ENCODE results near the gene MIOX. TPM values are rescaled to one million over a fixed set of nuclear protein-coding genes. Genes with fewer than 3 reads are reported as not detected.
"Not testable (repeated sequence)": the region's sequence is repeated elsewhere in the genome, so short reads cannot be mapped to it uniquely, and the experiment has no call there.

Gene MIOX
- total RNA-seq, 2 donors from 2014 or later, result 3.4 to 5.2 TPM

DNA sequence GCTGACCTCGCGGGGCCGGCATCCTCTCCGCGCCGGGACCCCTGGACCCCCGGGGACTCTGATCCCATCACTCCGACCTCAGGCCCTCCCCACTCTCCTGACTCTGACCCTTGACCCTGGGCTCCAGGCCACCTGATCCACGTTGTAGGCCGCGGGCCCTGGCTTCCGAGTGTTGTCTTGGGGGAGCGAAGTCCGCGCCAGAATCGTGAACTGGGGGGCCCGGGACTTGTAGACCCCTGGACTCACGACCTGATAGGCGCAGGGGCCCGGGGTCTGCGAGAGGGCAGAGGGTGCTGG, 43.9 kb downstream of the MIOX start:
- Mint-ChIP-seq H3K36me3 (ENCODE audit: insufficient read depth in 2 of 2) (peaks cover 9 to 20% of the 10 kb centered on the region in 2 donors), H3K27me3 (ENCODE audit: low read depth) (no peaks in the 10 kb centered on the region), H3K4me3 (peak overlapping the region; percentile 96 to 98), H3K27ac (peak overlapping the region; percentile 96), H3K9me3 (no peaks in the 10 kb centered on the region), H3K4me1 (ENCODE audit: low read depth) (peaks cover 47% of the 10 kb centered on the region)
- no peak for DNase-seq
- ATAC-seq (replicated peaks in 1 of 2), result peak; percentile 0 to 1

DNA sequence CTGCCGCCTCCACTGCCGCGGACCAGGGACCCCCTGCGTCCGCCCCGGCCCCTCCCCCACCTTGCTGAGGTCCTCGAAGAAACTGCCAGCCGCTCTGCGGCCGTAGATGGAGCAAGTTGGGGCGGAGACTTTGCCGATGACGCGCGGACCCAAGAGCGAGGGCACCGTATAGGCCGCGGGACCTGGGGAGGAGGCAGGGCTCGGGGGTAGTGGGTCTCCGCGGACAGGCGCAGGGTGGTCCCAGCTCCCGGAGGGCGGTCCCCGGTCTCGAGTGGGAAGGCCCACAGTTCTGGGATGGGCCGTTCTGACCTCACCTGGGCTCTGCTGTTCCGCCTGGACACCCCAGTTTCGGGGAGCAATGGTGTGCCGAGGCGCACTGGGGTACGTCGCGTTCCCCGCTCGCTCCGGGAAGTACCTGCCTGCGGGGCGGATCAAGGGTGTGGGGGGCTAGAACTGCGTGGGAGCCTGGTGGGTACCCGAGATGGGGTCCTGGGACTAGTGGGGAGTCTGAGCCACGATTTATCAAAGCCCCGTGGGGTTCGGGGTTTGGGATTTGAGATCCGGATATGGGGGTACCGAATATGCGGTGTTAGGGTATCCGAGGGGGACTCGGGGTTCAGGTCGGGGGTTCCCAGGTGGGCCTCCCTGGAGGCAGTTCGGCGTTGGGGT, 44.4 kb downstream of the MIOX start:
- DNase-seq, result peak; percentile 89 to 91
- Mint-ChIP-seq H3K9me3 (no peaks in the 10 kb centered on the region), H3K27ac (peak overlapping the region; percentile 95), H3K27me3 (ENCODE audit: low read depth) (no peaks in the 10 kb centered on the region), H3K36me3 (ENCODE audit: insufficient read depth in 2 of 2) (peaks cover 9 to 20% of the 10 kb centered on the region in 2 donors), H3K4me1 (ENCODE audit: low read depth) (peaks cover 48% of the 10 kb centered on the region), H3K4me3 (peak overlapping the region; percentile 96 to 98)
- peak; percentile 51 for ATAC-seq (replicated peaks in 1 of 2)

GRCh38 chr22:50531546-50531961, 44.9 kb downstream of the MIOX start:
- H3K27me3 Mint-ChIP-seq (ENCODE audit: low read depth), result no peaks in the 10 kb centered on the region
- H3K4me3 Mint-ChIP-seq, result peak overlapping the region; percentile 96 to 98
- peak overlapping the region; percentile 95 for H3K27ac Mint-ChIP-seq
- peaks cover 9 to 20% of the 10 kb centered on the region in 2 donors for H3K36me3 Mint-ChIP-seq (ENCODE audit: insufficient read depth in 2 of 2)
- H3K9me3 Mint-ChIP-seq, result no peaks in the 10 kb centered on the region
- peaks cover 53% of the 10 kb centered on the region for H3K4me1 Mint-ChIP-seq (ENCODE audit: low read depth)
- peak; percentile 81 to 89 for DNase-seq
- peak; percentile 52 to 53 for ATAC-seq (replicated peaks in 1 of 2)

GRCh38 chr22:50531962-50532674, 45.5 kb downstream of the MIOX start:
- DNase-seq, result no peak
- Mint-ChIP-seq H3K4me1 (ENCODE audit: low read depth) (peaks cover 53% of the 10 kb centered on the region), H3K9me3 (no peaks in the 10 kb centered on the region)

GRCh38 chr22:50532824-50533796, 46.5 kb downstream of the MIOX start:
- no peaks in the 10 kb centered on the region for H3K27me3 Mint-ChIP-seq (ENCODE audit: low read depth)
- peak overlapping the region; percentile 96 to 98 for H3K4me3 Mint-ChIP-seq
- peaks cover 53% of the 10 kb centered on the region for H3K4me1 Mint-ChIP-seq (ENCODE audit: low read depth)

More at GRCh38 chr22:50531962-50532674, 45.5 kb downstream of the MIOX start:
- H3K4me3 Mint-ChIP-seq, result peak overlapping the region; percentile 96 to 98
- peaks cover 9 to 20% of the 10 kb centered on the region in 2 donors for H3K36me3 Mint-ChIP-seq (ENCODE audit: insufficient read depth in 2 of 2)
- no peaks in the 10 kb centered on the region for H3K27me3 Mint-ChIP-seq (ENCODE audit: low read depth)
- no peak for ATAC-seq (replicated peaks in 1 of 2)
- H3K27ac Mint-ChIP-seq, result peak overlapping the region; percentile 93

GRCh38 chr22:50533856-50534711, 47.4 kb downstream of the MIOX start:
- not testable (repeated sequence) for DNase-seq; H3K27me3 Mint-ChIP-seq (ENCODE audit: low read depth); H3K9me3 Mint-ChIP-seq; ATAC-seq (replicated peaks in 1 of 2)
- peak overlapping the region; percentile 96 to 98 for H3K4me3 Mint-ChIP-seq
- H3K27ac Mint-ChIP-seq, result peak overlapping the region; percentile 93
- H3K4me1 Mint-ChIP-seq (ENCODE audit: low read depth), result peaks cover 55% of the 10 kb centered on the region
- peaks cover 5 to 15% of the 10 kb centered on the region in 2 donors for H3K36me3 Mint-ChIP-seq (ENCODE audit: insufficient read depth in 2 of 2)

More at GRCh38 chr22:50532824-50533796, 46.5 kb downstream of the MIOX start:
- peaks cover 6 to 15% of the 10 kb centered on the region in 2 donors for H3K36me3 Mint-ChIP-seq (ENCODE audit: insufficient read depth in 2 of 2)
- H3K9me3 Mint-ChIP-seq, result no peaks in the 10 kb centered on the region
- ATAC-seq (replicated peaks in 1 of 2), result no peak
- H3K27ac Mint-ChIP-seq, result peak overlapping the region; percentile 93
- no peak for DNase-seq

DNA sequence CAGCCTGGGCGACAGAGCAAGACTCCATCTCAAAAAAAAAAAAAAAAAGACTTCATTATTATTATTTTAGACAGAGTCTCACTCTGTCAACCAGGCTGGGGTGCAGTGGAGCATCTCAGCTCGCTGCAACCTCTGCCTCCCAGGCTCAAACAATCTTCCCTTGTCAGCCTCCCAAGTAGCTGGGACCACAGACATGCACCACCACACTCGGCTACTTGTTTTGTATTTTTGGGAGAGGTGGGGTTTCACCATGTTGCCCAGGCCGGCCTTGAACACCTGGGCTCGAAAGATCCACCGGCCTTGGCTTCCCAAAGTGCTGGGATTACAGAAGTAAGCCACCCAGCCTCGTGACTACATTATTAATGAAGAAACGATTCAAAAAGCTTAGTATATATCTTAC, 48.5 kb downstream of the MIOX start:
- no peak overlapping the region for H3K27ac Mint-ChIP-seq
- ATAC-seq (replicated peaks in 1 of 2), result no peak
- H3K4me3 Mint-ChIP-seq, result no peak overlapping the region
- DNase-seq, result no peak
- H3K9me3 Mint-ChIP-seq, result no peaks in the 10 kb centered on the region
- H3K36me3 Mint-ChIP-seq (ENCODE audit: insufficient read depth in 2 of 2), result peaks cover 5 to 15% of the 10 kb centered on the region in 2 donors
- no peaks in the 10 kb centered on the region for H3K27me3 Mint-ChIP-seq (ENCODE audit: low read depth)
- H3K4me1 Mint-ChIP-seq (ENCODE audit: low read depth), result peaks cover 65% of the 10 kb centered on the region

GRCh38 chr22:50536226-50536625, 49.6 kb downstream of the MIOX start:
- H3K27me3 Mint-ChIP-seq (ENCODE audit: low read depth), result no peaks in the 10 kb centered on the region
- H3K27ac Mint-ChIP-seq, result peak overlapping the region; percentile 57
- peaks cover 76% of the 10 kb centered on the region for H3K4me1 Mint-ChIP-seq (ENCODE audit: low read depth)
- H3K36me3 Mint-ChIP-seq (ENCODE audit: insufficient read depth in 2 of 2), result peaks cover 3 to 13% of the 10 kb centered on the region in 2 donors
- no peak for ATAC-seq (replicated peaks in 1 of 2)
- no peak overlapping the region for H3K4me3 Mint-ChIP-seq
- H3K9me3 Mint-ChIP-seq, result no peaks in the 10 kb centered on the region
- DNase-seq, result no peak

DNA sequence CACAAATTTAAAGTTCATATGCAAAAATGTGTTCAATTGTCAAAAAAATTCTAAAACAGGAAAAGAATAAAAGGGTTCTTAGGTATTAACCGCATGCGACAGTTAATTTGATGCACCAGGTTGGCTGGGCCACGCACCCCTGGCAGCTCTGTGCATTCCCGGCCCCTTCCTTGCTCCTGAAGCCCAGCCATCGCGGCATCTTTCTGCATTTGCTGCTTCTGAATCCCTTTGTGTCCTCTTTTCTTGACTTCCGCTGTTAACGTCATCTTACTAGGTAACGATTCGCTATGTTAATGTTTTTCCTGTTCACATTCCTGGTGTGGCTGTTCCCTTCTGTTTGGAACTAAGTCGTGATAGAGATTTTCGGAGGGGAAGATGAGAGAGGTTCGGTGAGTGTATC, 51.1 kb downstream of the MIOX start:
- H3K9me3 Mint-ChIP-seq, result peaks cover 2 to 4% of the 10 kb centered on the region in 2 donors
- no peaks in the 10 kb centered on the region for H3K27me3 Mint-ChIP-seq (ENCODE audit: low read depth)
- peaks cover 9 to 15% of the 10 kb centered on the region in 2 donors for H3K36me3 Mint-ChIP-seq (ENCODE audit: insufficient read depth in 2 of 2)
- peaks cover 88% of the 10 kb centered on the region for H3K4me1 Mint-ChIP-seq (ENCODE audit: low read depth)
- no peak for ATAC-seq (replicated peaks in 1 of 2)
- no peak for DNase-seq
- H3K4me3 Mint-ChIP-seq, result peak overlapping the region; percentile 72 to 90
- H3K27ac Mint-ChIP-seq, result peak overlapping the region; percentile 96

Other genes with a start within 250 kb of the MIOX start
- 10 to 100 TPM; 64.9 to 69.7 TPM for gene TUBGCP6, start 241.8 kb upstream of the MIOX start, total RNA-seq
- 10 to 100 TPM; 52.1 to 57.4 TPM for gene HDAC10, start 235.6 kb upstream of the MIOX start, total RNA-seq
- 10 to 100 TPM in 1 of 2 donors, 1 to 10 TPM in 1; 8.5 to 11.5 TPM for gene MAPK12, start 225.2 kb upstream of the MIOX start, total RNA-seq
- 10 to 100 TPM; 16.6 to 27.1 TPM for gene MAPK11, start 216.5 kb upstream of the MIOX start, total RNA-seq
- 10 to 100 TPM; 30.2 to 34.0 TPM for gene PLXNB2, start 179.2 kb upstream of the MIOX start, total RNA-seq
- 1 to 10 TPM; 6.4 to 8.5 TPM for gene DENND6B, start 159.8 kb upstream of the MIOX start, total RNA-seq
- 10 to 100 TPM; 45.6 to 51.3 TPM for gene PPP6R2, start 143.5 kb upstream of the MIOX start, total RNA-seq
- gene SBF1, start 11.8 kb upstream of the MIOX start, total RNA-seq, result 100 to 1,000 TPM; 108 to 114 TPM
- gene ADM2, start 5.3 kb upstream of the MIOX start, total RNA-seq, result 10 to 100 TPM; 25.5 to 28.8 TPM
- gene LMF2, start 20.8 kb downstream of the MIOX start, total RNA-seq, result 10 to 100 TPM; 64.8 to 64.9 TPM
- gene NCAPH2, start 21.4 kb downstream of the MIOX start, total RNA-seq, result 100 to 1,000 TPM; 120 to 141 TPM
- 1 to 10 TPM; 8.3 to 8.5 TPM for gene SCO2, start 38.7 kb downstream of the MIOX start, total RNA-seq
- gene TYMP, start 43.2 kb downstream of the MIOX start, total RNA-seq, result 100 to 1,000 TPM in 1 of 2 donors, 10 to 100 TPM in 1; 71.5 to 101 TPM
- gene KLHDC7B, start 59.0 kb downstream of the MIOX start, total RNA-seq, result 10 to 100 TPM; 45.5 to 49.1 TPM
- 1 to 10 TPM; 1.7 TPM for gene SYCE3, start 76.1 kb downstream of the MIOX start, total RNA-seq
- 10 to 100 TPM; 85.3 to 88.0 TPM for gene CPT1B, start 91.6 kb downstream of the MIOX start, total RNA-seq
- gene CHKB, start 96.0 kb downstream of the MIOX start, total RNA-seq, result 100 to 1,000 TPM in 1 of 2 donors, 10 to 100 TPM in 1; 95.6 to 110 TPM
- under 1 TPM; 0.60 to 0.62 TPM for gene MAPK8IP2, start 113.9 kb downstream of the MIOX start, total RNA-seq
- 10 to 100 TPM; 19.8 to 26.8 TPM for gene ARSA, start 141.3 kb downstream of the MIOX start, total RNA-seq
- gene SHANK3, start 186.0 kb downstream of the MIOX start, total RNA-seq, result under 1 TPM; 0.19 to 0.24 TPM